ENCODE results near the gene RNF150.

The RNF150 gene

DNA sequence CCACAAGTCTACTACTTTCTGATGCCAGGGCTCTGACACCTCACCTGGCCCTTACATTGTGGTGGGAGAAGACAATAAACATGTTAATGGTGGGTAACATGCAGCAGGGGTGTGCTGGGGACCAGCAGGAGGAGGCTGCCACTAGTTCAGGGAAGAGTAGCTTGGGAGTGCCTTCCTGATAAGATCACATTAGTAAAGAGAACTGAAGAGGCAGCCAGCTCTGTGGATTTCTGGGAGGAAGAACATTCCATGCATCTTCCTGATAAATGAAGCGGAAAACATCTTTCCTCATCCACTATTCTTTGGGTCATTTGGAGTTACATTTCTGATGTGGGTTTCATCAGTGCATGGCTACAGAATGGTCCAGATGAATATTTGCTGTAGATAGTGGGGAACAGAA lies 9.0 kb downstream of the RNF150 start:
- TF ChIP-seq, protein P1, sequence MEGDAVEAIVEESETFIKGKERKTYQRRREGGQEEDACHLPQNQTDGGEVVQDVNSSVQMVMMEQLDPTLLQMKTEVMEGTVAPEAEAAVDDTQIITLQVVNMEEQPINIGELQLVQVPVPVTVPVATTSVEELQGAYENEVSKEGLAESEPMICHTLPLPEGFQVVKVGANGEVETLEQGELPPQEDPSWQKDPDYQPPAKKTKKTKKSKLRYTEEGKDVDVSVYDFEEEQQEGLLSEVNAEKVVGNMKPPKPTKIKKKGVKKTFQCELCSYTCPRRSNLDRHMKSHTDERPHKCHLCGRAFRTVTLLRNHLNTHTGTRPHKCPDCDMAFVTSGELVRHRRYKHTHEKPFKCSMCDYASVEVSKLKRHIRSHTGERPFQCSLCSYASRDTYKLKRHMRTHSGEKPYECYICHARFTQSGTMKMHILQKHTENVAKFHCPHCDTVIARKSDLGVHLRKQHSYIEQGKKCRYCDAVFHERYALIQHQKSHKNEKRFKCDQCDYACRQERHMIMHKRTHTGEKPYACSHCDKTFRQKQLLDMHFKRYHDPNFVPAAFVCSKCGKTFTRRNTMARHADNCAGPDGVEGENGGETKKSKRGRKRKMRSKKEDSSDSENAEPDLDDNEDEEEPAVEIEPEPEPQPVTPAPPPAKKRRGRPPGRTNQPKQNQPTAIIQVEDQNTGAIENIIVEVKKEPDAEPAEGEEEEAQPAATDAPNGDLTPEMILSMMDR (IDR thresholded peaks at IDR 0.05; ENCODE audit: insufficient read depth, low read length) = no peak
- TF ChIP-seq REST (IDR thresholded peaks at IDR 0.05; ENCODE audit: insufficient replicate concordance, low read depth) (no peak), POLR2AphosphoS5 (IDR thresholded peaks at IDR 0.05; ENCODE audit: low read depth) (no peak), GABPA (IDR thresholded peaks at IDR 0.05; ENCODE audit: low read depth) (no peak), SPI1 (IDR thresholded peaks at IDR 0.05; ENCODE audit: borderline replicate concordance, low read depth) (no peak)
- DNase-seq (ENCODE audit: low read depth in 1 of 2, low spot score in 1 of 2) = no peak
- Histone ChIP-seq H3K4me3 (replicated peaks; ENCODE audit: insufficient read depth, low read length) (no peak overlapping the region), H3K27ac (replicated peaks) (no peak overlapping the region), H3K27me3 (ENCODE audit: insufficient read depth, poor library complexity, severe bottlenecking) (peaks cover 2% of the 10 kb centered on the region)

DNA sequence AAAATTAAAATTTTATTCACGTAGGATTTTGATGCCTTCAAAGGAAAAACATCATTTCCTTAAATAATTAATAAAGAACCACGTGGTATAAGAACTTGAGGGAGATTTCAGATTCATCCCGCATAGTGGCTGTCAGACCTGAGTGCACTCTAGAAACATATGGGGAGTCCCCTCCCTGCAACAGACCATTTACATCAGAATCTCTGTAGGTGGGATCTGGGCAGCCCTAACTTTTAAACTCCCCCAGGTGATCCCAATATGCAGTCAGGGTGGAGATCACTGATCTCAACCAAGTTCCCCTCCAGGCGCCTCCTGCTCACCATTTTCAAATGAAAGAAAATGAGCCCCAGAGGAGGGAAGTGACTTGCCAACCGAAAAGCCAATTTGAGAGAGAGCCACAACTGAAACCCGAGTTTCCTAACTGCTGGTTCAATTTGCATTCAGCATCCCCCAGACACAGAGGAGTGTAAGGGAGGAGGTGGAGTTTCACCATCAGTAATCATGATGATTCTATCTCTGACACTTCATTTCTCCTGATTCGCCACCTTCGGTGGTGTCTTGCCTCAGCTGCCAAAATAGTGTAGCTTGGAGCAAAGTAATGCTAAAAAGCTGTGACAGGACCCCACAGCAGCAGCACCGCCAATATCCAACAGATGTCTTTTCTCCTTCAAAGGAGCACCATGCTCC lies 11.4 kb downstream of the RNF150 start:
- Histone ChIP-seq H3K27ac (replicated peaks) (no peak overlapping the region), H3K27me3 (ENCODE audit: insufficient read depth, poor library complexity, severe bottlenecking) (peaks cover 2% of the 10 kb centered on the region), H3K4me3 (replicated peaks; ENCODE audit: insufficient read depth, low read length) (no peak overlapping the region)
- DNase-seq (ENCODE audit: low read depth in 1 of 2, low spot score in 1 of 2) = no peak
- TF ChIP-seq GABPA (IDR thresholded peaks at IDR 0.05; ENCODE audit: low read depth) (no peak), POLR2AphosphoS5 (IDR thresholded peaks at IDR 0.05; ENCODE audit: low read depth) (no peak)
- TF ChIP-seq, protein P1 (IDR thresholded peaks at IDR 0.05; ENCODE audit: insufficient read depth, low read length) = no peak

DNA sequence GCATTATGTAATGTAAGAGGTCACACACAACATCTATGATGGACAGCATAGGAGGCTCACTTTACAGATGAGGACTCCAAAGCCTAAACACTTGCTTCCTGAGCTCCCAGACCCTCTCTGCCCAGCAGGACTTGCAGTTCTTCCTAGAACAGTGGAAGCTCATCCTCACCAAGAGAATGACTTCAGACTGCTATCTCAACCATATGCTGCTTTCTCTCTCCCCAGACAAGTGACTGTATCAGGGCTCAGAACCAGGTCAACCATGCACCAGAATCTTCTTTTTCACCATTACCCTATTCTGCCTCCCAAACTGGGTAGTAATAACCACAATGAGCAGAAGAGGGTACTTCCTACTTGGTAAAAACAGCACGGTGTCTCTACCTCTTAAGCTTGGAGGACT lies 12.2 kb downstream of the RNF150 start:
- Histone ChIP-seq H3K4me3 (replicated peaks; ENCODE audit: insufficient read depth, low read length) (no peak overlapping the region), H3K27ac (replicated peaks) (no peak overlapping the region), H3K27me3 (ENCODE audit: insufficient read depth, poor library complexity, severe bottlenecking) (peaks cover 2% of the 10 kb centered on the region)
- TF ChIP-seq POLR2AphosphoS5 (IDR thresholded peaks at IDR 0.05; ENCODE audit: low read depth) (no peak), SPI1 (IDR thresholded peaks at IDR 0.05; ENCODE audit: borderline replicate concordance, low read depth) (no peak), GABPA (IDR thresholded peaks at IDR 0.05; ENCODE audit: low read depth) (no peak), REST (IDR thresholded peaks at IDR 0.05; ENCODE audit: insufficient replicate concordance, low read depth) (no peak)
- TF ChIP-seq, protein P1 (IDR thresholded peaks at IDR 0.05; ENCODE audit: insufficient read depth, low read length) = no peak
- no peak for DNase-seq (ENCODE audit: low read depth in 1 of 2, low spot score in 1 of 2)
